HepG2 (cell line): ENCODE measurements around the gene MAPK14. TPM values are rescaled to one million over a fixed set of nuclear protein-coding genes. Genes with fewer than 3 reads are reported as not detected.
A peak's percentile ranks its signal among the peaks of the same experiment; 100 is the strongest.

Source experiments
- AGO2 ChIP-seq: fragments of 200-400 bp; formaldehyde crosslinking; optimal IDR thresholded peaks from 2 replicates; pipeline ENCODE3; 2017; ENCODE audit warnings: mild to moderate bottlenecking, low read depth, low read length, moderate library complexity
- ATAD3A ChIP-seq: sonication (generic); formaldehyde crosslinking; IDR thresholded peaks from 2 replicates; pipeline ENCODE4 v1.4.0; 2020; ENCODE audit warnings: missing genetic modification reagents
- ATM ChIP-seq: fragments of 450-650 bp; IDR thresholded peaks from 2 replicates; pipeline ENCODE4 v1.7.1; 2017; ENCODE audit warnings: mild to moderate bottlenecking, borderline replicate concordance
- NFRKB ChIP-seq: fragments of 450-650 bp; IDR thresholded peaks from 2 replicates; pipeline ENCODE4 v1.6.1; 2017
- PCBP2 ChIP-seq: fragments of 200-400 bp; formaldehyde crosslinking; optimal IDR thresholded peaks from 2 replicates; pipeline ENCODE3; 2018; ENCODE audit warnings: low read length, low read depth; ENCODE audit not compliant: poor library complexity, severe bottlenecking
- ZNF235 ChIP-seq: sonication (generic); formaldehyde crosslinking; IDR thresholded peaks from 2 replicates; pipeline ENCODE4 v1.8.1; 2023; ENCODE audit warnings: mild to moderate bottlenecking, missing genetic modification reagents, borderline replicate concordance
- ZNF263 ChIP-seq: sonication (generic); formaldehyde crosslinking; IDR thresholded peaks from 2 replicates; pipeline ENCODE4 v1.4.0; 2020; ENCODE audit warnings: missing genetic modification reagents
- ZNF441 ChIP-seq: sonication (generic); formaldehyde crosslinking; IDR thresholded peaks from 2 replicates; pipeline ENCODE4 v1.7.0; 2021; ENCODE audit warnings: missing genetic modification reagents, borderline replicate concordance
- ZNF550 ChIP-seq: sonication (generic); formaldehyde crosslinking; IDR thresholded peaks from 2 replicates; pipeline ENCODE4 v1.4.0; 2020; ENCODE audit warnings: mild to moderate bottlenecking, missing genetic modification reagents, borderline replicate concordance
- ZNF616 ChIP-seq: sonication (generic); formaldehyde crosslinking; IDR thresholded peaks from 2 replicates; pipeline ENCODE4 v1.5.0; 2020; ENCODE audit warnings: low read depth, mild to moderate bottlenecking, missing genetic modification reagents
- ZNF891 ChIP-seq: sonication (generic); formaldehyde crosslinking; IDR thresholded peaks from 2 replicates; pipeline ENCODE4 v1.5.0; 2020; ENCODE audit warnings: mild to moderate bottlenecking, missing genetic modification reagents
- polyA plus RNA-seq, 8 experiments: library from polyadenylated mRNA; depleted of rRNA in 3 of 8; stranded (reverse) in 7 of 8; unstranded in 1 of 8; fragments of >200 nt; fragmentation: Illumina TruSeq in 4 of 8; extraction: Trizol in 4 of 8; gene quantifications; 2 replicates each; pipeline versions ENCODE4 v1.2.1 to v1.2.3, GENCODE V29; 2011 to 2016; ENCODE audit warnings: low read depth in 4 of 8, missing spikeins in 1 of 8, mixed read lengths in 1 of 8; ENCODE audit not compliant: insufficient read depth in 1 of 8
- total RNA-seq, 5 experiments: library from RNA; depleted of rRNA; stranded (reverse); fragments of >200 nt; fragmentation: Illumina TruSeq; extraction: Trizol; gene quantifications; 2 replicates each; pipeline ENCODE4 v1.2.3, GENCODE V29; 2016; ENCODE audit warnings: low read depth in 1 of 5
- TF ChIP-seq, protein P1 (sequence below): sonication (generic); formaldehyde crosslinking; conservative IDR thresholded peaks from 2 replicates; pipeline ENCODE4 v1.4.0; 2020; ENCODE audit warnings: missing genetic modification reagents
- TF ChIP-seq, protein P2 (sequence below): sonication (generic); formaldehyde crosslinking; IDR thresholded peaks from 2 replicates; pipeline ENCODE4 v1.9.0; 2022; ENCODE audit warnings: missing genetic modification reagents, mild to moderate bottlenecking, borderline replicate concordance
- TF ChIP-seq, protein P3 (sequence below): sonication (generic); formaldehyde crosslinking; IDR thresholded peaks from 2 replicates; pipeline ENCODE4 v1.8.1; 2023; ENCODE audit warnings: missing genetic modification reagents, inconsistent platforms, borderline replicate concordance
- TF ChIP-seq, protein P4 (sequence below): conservative IDR thresholded peaks from 2 replicates; pipeline ENCODE4 v1.6.1; 2018; ENCODE audit warnings: missing genetic modification reagents
- TF ChIP-seq, protein P5 (sequence below): sonication (generic); formaldehyde crosslinking; IDR thresholded peaks from 2 replicates; pipeline ENCODE4 v1.4.0; 2020; ENCODE audit warnings: missing genetic modification reagents, mild to moderate bottlenecking, borderline replicate concordance
- TF ChIP-seq, protein P6 (sequence below): IDR thresholded peaks from 2 replicates; pipeline ENCODE4 v1.6.1; 2016; ENCODE audit warnings: low read depth

The MAPK14 gene
- total and polyA plus RNA-seq, 2 of the 13 experiments (the other 11 are each of a cell fraction or from before 2014, with no cell fraction given) = 66.3 to 67.3 TPM

DNA sequence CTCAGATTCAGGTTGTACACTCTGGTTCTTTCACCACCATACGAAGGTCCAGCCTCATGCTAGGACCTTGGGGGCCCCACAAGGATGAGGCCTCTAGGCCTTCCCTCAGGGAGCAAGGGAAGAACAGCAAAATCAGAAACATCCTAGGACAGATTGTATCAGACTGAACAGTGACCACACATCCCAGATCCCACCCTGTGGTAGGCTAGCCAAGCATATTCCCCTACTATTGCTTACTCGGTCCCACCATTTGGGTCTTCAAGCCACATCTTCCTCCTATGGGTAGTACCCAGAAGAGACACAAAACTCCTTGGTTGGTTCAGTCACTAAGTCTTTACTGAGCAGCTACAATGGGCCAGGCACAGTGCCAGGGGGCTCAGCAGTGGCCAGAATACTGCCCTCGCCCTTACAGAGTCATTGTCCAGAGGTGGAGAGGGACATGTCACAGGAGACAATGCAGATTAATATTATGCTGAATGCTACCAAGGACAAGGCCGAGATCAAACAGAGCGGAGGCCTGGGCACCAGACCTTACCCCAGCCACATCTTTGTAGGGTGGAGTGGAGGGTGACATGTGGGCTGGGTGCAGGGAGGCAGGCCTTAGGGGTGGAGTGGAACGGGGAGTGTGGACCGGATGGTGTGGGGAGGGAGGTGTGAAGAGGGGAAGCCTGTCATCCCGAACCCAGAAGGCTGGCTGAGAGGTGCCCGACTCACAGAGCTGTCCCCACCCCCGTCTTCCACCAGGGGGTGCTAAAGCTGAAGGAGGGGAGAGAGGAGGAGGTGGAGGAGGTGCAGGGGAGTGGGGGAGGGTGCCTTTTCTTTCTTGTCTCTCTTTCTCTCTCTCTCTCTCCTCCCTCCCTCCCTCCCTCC lies 95.9 kb downstream of the MAPK14 start (continued):
- TF ChIP-seq ATAD3A (no peak), ZNF263 (CRISPR knock-in tag) (0 out of 2 replicates have a peak, but pooled peaks have one; percentile 24), ZNF235 (no peak), ZNF441 (no peak), PCBP2 (peak; percentile 96), NFRKB (no peak), ATM (no peak), ZNF550 (CRISPR knock-in tag) (0 out of 2 replicates have a peak, but pooled peaks have one; percentile 58), AGO2 (peak; percentile 68), ZNF616 (CRISPR knock-in tag) (no peak), ZNF891 (CRISPR knock-in tag) (no peak)
- TF ChIP-seq, protein P1, sequence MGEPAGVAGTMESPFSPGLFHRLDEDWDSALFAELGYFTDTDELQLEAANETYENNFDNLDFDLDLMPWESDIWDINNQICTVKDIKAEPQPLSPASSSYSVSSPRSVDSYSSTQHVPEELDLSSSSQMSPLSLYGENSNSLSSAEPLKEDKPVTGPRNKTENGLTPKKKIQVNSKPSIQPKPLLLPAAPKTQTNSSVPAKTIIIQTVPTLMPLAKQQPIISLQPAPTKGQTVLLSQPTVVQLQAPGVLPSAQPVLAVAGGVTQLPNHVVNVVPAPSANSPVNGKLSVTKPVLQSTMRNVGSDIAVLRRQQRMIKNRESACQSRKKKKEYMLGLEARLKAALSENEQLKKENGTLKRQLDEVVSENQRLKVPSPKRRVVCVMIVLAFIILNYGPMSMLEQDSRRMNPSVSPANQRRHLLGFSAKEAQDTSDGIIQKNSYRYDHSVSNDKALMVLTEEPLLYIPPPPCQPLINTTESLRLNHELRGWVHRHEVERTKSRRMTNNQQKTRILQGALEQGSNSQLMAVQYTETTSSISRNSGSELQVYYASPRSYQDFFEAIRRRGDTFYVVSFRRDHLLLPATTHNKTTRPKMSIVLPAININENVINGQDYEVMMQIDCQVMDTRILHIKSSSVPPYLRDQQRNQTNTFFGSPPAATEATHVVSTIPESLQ (CRISPR knock-in tag) = no peak
- TF ChIP-seq, protein P2, sequence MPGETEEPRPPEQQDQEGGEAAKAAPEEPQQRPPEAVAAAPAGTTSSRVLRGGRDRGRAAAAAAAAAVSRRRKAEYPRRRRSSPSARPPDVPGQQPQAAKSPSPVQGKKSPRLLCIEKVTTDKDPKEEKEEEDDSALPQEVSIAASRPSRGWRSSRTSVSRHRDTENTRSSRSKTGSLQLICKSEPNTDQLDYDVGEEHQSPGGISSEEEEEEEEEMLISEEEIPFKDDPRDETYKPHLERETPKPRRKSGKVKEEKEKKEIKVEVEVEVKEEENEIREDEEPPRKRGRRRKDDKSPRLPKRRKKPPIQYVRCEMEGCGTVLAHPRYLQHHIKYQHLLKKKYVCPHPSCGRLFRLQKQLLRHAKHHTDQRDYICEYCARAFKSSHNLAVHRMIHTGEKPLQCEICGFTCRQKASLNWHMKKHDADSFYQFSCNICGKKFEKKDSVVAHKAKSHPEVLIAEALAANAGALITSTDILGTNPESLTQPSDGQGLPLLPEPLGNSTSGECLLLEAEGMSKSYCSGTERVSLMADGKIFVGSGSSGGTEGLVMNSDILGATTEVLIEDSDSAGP (CRISPR knock-in tag) = no peak; the same call in 1 of the 2 replicates
- TF ChIP-seq, protein P3, sequence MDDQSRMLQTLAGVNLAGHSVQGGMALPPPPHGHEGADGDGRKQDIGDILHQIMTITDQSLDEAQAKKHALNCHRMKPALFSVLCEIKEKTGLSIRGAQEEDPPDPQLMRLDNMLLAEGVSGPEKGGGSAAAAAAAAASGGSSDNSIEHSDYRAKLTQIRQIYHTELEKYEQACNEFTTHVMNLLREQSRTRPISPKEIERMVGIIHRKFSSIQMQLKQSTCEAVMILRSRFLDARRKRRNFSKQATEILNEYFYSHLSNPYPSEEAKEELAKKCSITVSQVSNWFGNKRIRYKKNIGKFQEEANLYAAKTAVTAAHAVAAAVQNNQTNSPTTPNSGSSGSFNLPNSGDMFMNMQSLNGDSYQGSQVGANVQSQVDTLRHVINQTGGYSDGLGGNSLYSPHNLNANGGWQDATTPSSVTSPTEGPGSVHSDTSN = no peak
- TF ChIP-seq, protein P4, sequence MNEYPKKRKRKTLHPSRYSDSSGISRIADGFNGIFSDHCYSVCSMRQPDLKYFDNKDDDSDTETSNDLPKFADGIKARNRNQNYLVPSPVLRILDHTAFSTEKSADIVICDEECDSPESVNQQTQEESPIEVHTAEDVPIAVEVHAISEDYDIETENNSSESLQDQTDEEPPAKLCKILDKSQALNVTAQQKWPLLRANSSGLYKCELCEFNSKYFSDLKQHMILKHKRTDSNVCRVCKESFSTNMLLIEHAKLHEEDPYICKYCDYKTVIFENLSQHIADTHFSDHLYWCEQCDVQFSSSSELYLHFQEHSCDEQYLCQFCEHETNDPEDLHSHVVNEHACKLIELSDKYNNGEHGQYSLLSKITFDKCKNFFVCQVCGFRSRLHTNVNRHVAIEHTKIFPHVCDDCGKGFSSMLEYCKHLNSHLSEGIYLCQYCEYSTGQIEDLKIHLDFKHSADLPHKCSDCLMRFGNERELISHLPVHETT (CRISPR knock-in tag) = no peak
- TF ChIP-seq, protein P5, sequence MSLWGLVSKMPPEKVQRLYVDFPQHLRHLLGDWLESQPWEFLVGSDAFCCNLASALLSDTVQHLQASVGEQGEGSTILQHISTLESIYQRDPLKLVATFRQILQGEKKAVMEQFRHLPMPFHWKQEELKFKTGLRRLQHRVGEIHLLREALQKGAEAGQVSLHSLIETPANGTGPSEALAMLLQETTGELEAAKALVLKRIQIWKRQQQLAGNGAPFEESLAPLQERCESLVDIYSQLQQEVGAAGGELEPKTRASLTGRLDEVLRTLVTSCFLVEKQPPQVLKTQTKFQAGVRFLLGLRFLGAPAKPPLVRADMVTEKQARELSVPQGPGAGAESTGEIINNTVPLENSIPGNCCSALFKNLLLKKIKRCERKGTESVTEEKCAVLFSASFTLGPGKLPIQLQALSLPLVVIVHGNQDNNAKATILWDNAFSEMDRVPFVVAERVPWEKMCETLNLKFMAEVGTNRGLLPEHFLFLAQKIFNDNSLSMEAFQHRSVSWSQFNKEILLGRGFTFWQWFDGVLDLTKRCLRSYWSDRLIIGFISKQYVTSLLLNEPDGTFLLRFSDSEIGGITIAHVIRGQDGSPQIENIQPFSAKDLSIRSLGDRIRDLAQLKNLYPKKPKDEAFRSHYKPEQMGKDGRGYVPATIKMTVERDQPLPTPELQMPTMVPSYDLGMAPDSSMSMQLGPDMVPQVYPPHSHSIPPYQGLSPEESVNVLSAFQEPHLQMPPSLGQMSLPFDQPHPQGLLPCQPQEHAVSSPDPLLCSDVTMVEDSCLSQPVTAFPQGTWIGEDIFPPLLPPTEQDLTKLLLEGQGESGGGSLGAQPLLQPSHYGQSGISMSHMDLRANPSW (CRISPR knock-in tag) = no peak
- TF ChIP-seq, protein P6, sequence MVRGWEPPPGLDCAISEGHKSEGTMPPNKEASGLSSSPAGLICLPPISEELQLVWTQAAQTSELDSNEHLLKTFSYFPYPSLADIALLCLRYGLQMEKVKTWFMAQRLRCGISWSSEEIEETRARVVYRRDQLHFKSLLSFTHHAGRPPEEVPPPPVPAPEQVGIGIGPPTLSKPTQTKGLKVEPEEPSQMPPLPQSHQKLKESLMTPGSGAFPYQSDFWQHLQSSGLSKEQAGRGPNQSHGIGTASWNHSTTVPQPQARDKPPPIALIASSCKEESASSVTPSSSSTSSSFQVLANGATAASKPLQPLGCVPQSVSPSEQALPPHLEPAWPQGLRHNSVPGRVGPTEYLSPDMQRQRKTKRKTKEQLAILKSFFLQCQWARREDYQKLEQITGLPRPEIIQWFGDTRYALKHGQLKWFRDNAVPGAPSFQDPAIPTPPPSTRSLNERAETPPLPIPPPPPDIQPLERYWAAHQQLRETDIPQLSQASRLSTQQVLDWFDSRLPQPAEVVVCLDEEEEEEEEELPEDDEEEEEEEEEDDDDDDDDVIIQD (CRISPR knock-in tag) = 0 out of 2 replicates have a peak, but pooled peaks have one; percentile 1
